ENCODE results near the gene CDK14.

CDK14 gene

DNA sequence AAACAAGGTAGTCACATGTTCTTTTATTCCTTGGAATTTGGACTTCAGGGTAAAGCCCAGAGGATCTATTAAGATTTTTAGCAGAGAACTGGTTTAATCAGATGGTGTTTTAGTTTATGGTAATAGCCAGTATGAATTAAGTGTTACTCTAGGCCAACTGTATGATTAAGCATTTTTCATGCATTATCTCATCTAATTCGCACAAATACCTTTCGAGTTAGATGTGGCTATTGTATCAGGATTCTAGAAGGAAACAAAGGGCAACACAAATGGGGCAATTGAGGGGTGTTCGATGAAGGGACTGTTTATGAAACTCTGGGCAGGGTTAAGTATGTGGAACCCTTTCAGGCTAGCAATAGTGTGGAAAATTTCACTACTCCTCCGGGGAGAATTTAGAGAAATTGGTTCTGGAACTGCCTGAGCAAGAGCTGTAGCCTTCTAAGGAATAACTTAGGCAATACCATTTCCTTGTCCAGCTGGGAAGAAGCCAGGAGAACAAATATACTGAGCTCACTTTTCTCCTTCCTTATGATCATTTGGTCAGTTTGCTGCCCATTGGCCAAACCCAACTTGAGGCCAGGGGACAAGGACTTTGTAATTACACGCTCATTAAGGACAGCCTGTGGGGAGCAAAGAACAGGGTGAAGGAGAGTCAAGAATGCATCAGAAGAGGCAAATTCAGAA is 349.1 kb downstream of the CDK14 start:
- WGBS, 2 experiments, result 91 to 96% methylated on average over 5 of the region's 5 CpGs
- peaks cover 5% of the 10 kb centered on the region for H3K4me1 ChIP-seq (ENCODE audit: control insufficient read depth, insufficient read depth, low read length)
- no peak overlapping the region for H3K27ac ChIP-seq (ENCODE audit: insufficient read depth, low read depth, low read length, poor library complexity, severe bottlenecking)
- no peaks in the 10 kb centered on the region for H3K27me3 ChIP-seq (ENCODE audit: control insufficient read depth, insufficient read depth, low read length, poor library complexity, severe bottlenecking)
- no peaks in the 10 kb centered on the region for H3K36me3 ChIP-seq (ENCODE audit: control insufficient read depth, insufficient read depth, low read length)
- no peak overlapping the region for H3K4me3 ChIP-seq (ENCODE audit: insufficient read depth, low read depth, low read length)
- no peaks in the 10 kb centered on the region for H3K9me3 ChIP-seq (ENCODE audit: control insufficient read depth, low read length)

DNA sequence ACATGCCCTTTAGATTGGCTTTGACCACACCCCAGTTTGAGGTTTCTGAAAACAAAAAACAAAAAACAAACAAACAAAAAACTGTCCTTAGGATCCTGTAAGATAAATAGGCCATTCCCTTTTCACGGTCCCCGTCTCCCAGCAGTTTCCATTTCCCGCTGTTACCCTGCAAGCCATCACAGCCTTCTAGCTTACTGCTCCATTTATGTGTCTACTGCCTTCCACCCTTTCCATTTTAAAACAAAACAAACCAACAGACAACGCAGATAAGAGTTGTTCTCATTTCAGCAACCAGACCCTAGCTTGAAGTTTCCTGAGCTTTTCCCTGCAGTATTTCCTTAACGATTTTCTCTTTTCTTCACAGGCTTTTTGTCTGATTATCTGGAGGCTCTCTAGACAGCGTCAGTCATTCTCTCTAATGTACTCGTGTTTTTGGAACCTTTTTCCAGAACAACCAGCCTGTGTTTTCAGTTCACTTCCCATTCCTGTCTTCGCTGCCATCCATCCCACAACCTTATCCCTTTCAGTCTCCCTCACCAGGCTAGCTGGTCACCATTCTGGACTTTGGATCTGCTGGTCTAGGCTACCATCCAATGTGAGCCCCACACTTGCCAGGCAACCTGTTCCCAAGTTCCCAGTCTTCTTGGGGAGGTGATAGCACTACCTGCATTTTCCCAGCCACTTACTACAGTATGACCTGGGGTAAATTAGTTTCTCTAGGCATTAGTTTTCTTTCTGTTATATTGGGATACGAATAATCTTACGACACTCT is 350.8 kb downstream of the CDK14 start:
- H3K36me3 ChIP-seq (ENCODE audit: control insufficient read depth, insufficient read depth, low read length), result no peaks in the 10 kb centered on the region
- H3K4me1 ChIP-seq (ENCODE audit: control insufficient read depth, insufficient read depth, low read length), result peaks cover 12% of the 10 kb centered on the region
- H3K4me3 ChIP-seq (ENCODE audit: insufficient read depth, low read depth, low read length), result no peak overlapping the region
- no peak overlapping the region for H3K27ac ChIP-seq (ENCODE audit: insufficient read depth, low read depth, low read length, poor library complexity, severe bottlenecking)
- no peaks in the 10 kb centered on the region for H3K9me3 ChIP-seq (ENCODE audit: control insufficient read depth, low read length)
- H3K27me3 ChIP-seq (ENCODE audit: control insufficient read depth, insufficient read depth, low read length, poor library complexity, severe bottlenecking), result no peaks in the 10 kb centered on the region
- WGBS, 2 experiments, result 69 to 72% methylated on average over 8 of the region's 10 CpGs

DNA sequence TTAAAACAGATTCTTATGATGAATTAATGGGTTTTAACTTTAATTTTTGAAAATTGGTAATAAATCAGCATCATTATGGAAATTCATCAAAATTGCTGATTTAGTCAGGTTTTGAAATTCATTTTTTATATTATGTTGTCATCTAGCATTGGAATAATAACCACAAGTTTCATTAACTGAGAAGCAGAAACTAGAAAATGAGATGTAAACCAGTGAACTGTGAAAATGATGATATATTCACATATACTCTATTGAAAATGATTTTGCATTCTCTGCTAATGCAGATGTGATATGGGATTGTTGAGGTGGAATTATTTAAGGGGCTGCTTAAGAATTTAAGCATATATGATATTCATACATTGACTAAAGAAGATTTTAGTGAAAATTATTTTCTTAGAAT is 352.0 kb downstream of the CDK14 start:
- H3K4me3 ChIP-seq (ENCODE audit: insufficient read depth, low read depth, low read length), result no peak overlapping the region

DNA sequence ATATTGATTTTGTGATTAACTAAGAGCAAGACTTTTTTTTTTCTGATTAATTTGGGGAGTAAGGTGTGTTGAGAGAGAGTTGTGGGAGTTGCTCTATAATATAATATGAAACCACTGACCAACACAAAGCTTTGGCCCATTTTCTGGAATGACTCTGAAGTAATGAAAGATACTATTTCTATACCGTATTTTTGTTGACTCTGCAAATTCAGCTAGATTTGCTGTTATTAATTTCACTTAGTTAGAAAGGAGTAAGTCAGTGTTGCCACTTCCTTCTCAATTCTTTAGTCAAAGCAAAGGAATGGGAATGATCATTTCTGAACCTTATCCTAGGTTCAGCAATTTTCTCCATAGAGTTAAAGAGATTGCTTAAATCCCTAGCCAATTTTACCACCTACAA is 355.1 kb downstream of the CDK14 start:
- Histone ChIP-seq H3K36me3 (ENCODE audit: control insufficient read depth, insufficient read depth, low read length) (no peaks in the 10 kb centered on the region), H3K4me1 (ENCODE audit: control insufficient read depth, insufficient read depth, low read length) (peaks cover 24% of the 10 kb centered on the region), H3K27me3 (ENCODE audit: control insufficient read depth, insufficient read depth, low read length, poor library complexity, severe bottlenecking) (no peaks in the 10 kb centered on the region), H3K27ac (ENCODE audit: insufficient read depth, low read depth, low read length, poor library complexity, severe bottlenecking) (no peak overlapping the region), H3K4me3 (ENCODE audit: insufficient read depth, low read depth, low read length) (no peak overlapping the region), H3K9me3 (ENCODE audit: control insufficient read depth, low read length) (no peaks in the 10 kb centered on the region)
- 94 to 100% methylated on average over 1 of the region's 1 CpG for WGBS, 2 experiments

More for the DNA sequence above, 352.0 kb downstream of the CDK14 start:
- H3K36me3 ChIP-seq (ENCODE audit: control insufficient read depth, insufficient read depth, low read length), result no peaks in the 10 kb centered on the region
- H3K9me3 ChIP-seq (ENCODE audit: control insufficient read depth, low read length), result no peaks in the 10 kb centered on the region
- peaks cover 18% of the 10 kb centered on the region for H3K4me1 ChIP-seq (ENCODE audit: control insufficient read depth, insufficient read depth, low read length)
- H3K27ac ChIP-seq (ENCODE audit: insufficient read depth, low read depth, low read length, poor library complexity, severe bottlenecking), result no peak overlapping the region
- H3K27me3 ChIP-seq (ENCODE audit: control insufficient read depth, insufficient read depth, low read length, poor library complexity, severe bottlenecking), result no peaks in the 10 kb centered on the region

DNA sequence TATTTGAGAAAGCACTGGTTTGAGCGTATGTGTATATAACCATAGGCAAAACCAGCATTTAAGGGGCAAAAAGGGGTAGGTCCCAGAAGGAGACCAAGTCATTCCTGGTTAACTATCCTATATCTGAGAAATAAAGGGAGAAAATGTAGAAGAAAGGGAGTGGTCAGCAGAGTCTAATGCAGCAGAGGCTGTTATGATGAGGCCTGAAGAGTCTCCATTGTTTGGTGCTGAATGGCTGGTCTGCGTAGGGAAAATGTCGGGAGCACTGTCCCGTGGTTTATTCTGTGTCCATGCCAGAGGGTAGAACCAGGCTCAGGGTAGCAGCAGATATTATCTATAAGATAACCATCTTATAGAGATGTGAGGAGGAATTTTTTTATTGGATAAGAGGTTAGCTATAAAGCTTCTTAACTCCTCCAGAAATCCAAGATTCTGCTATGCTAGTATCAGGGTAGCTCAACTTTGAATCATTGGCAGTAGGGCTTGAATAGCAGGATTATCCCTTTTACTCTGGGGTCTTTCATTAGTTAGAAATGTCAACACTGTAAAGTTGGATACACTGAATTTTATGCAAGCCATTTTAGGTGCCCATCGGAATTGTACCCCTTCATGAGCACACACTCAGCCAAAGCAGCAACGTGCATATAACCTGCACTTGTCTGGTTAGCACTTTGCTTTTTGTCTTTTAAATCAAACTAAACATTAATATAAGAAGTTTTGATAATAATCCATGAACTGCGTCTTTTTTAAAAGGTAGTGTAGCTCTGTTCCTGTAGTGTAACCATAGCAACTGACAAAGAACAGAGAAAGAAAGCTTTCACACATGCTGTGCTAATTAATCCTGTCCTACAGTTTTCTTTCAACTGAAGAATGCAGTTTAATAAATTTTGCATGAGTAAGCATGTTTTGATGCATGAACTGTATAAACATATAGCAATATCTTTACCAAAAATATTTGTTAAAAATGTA is 356.1 kb downstream of the CDK14 start:
- H3K4me1 ChIP-seq (ENCODE audit: control insufficient read depth, insufficient read depth, low read length), result peaks cover 24% of the 10 kb centered on the region
- peak overlapping the region; percentile 4 for H3K4me3 ChIP-seq (ENCODE audit: insufficient read depth, low read depth, low read length)
- no peaks in the 10 kb centered on the region for H3K27me3 ChIP-seq (ENCODE audit: control insufficient read depth, insufficient read depth, low read length, poor library complexity, severe bottlenecking)
- no peaks in the 10 kb centered on the region for H3K9me3 ChIP-seq (ENCODE audit: control insufficient read depth, low read length)
- WGBS, 2 experiments, result 38 to 42% methylated on average over 7 of the region's 7 CpGs
- peak overlapping the region; percentile 89 for H3K27ac ChIP-seq (ENCODE audit: insufficient read depth, low read depth, low read length, poor library complexity, severe bottlenecking)
- no peaks in the 10 kb centered on the region for H3K36me3 ChIP-seq (ENCODE audit: control insufficient read depth, insufficient read depth, low read length)

DNA sequence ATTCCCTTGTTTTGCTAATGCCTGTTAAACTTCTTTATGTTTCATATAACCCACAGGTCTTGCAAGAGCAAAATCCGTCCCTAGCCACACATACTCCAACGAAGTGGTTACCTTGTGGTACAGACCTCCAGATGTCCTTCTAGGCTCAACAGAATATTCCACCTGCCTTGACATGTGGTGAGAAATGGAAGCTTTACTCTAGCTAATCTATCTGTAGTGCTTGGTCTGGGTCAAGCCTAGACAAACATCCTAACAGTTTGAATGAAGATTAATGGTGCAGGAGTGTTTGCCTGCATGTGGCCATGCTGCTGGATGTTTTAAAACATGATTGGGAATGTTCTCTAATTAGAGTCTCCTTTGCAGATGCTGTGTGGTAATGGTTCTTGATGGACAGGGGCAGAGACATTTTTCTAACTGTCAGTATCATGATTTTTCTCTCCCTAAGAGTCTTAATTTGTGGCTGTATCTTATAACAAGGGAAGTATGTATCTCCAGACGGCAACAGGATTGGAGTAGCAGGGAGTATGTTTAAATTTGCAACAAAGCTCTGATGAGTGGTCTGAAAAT is 359.6 kb downstream of the CDK14 start:
- 83 to 85% methylated on average over 3 of the region's 3 CpGs for WGBS, 2 experiments
- no peaks in the 10 kb centered on the region for H3K36me3 ChIP-seq (ENCODE audit: control insufficient read depth, insufficient read depth, low read length)
- H3K27ac ChIP-seq (ENCODE audit: insufficient read depth, low read depth, low read length, poor library complexity, severe bottlenecking), result no peak overlapping the region
- H3K4me1 ChIP-seq (ENCODE audit: control insufficient read depth, insufficient read depth, low read length), result peaks cover 27% of the 10 kb centered on the region
- no peaks in the 10 kb centered on the region for H3K27me3 ChIP-seq (ENCODE audit: control insufficient read depth, insufficient read depth, low read length, poor library complexity, severe bottlenecking)
- H3K9me3 ChIP-seq (ENCODE audit: control insufficient read depth, low read length), result no peaks in the 10 kb centered on the region
- H3K4me3 ChIP-seq (ENCODE audit: insufficient read depth, low read depth, low read length), result no peak overlapping the region

DNA sequence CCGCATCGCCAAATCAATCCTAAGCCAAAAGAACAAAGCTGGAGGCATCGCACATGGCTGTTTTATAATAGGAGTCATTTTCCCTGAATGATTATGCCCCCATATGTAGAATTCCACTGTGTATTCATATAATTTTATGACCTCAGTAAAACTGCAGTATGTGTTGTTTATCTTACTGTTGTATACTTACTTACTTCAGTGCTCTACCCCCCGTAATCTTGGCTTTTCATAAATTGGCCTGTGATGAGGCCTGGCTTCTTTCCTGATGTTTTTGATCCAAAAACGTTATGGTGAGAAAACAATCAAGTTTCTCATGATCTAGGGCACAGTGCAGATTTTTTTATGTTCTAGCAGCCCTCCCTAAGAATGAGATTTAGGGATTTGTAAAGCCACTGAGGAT is 361.8 kb downstream of the CDK14 start:
- Histone ChIP-seq H3K36me3 (ENCODE audit: control insufficient read depth, insufficient read depth, low read length) (no peaks in the 10 kb centered on the region), H3K27me3 (ENCODE audit: control insufficient read depth, insufficient read depth, low read length, poor library complexity, severe bottlenecking) (no peaks in the 10 kb centered on the region), H3K27ac (ENCODE audit: insufficient read depth, low read depth, low read length, poor library complexity, severe bottlenecking) (no peak overlapping the region), H3K4me3 (ENCODE audit: insufficient read depth, low read depth, low read length) (no peak overlapping the region), H3K4me1 (ENCODE audit: control insufficient read depth, insufficient read depth, low read length) (peaks cover 15% of the 10 kb centered on the region), H3K9me3 (ENCODE audit: control insufficient read depth, low read length) (no peaks in the 10 kb centered on the region)
- 89 to 93% methylated on average over 4 to 5 of the region's 5 CpGs for WGBS, 2 experiments

DNA sequence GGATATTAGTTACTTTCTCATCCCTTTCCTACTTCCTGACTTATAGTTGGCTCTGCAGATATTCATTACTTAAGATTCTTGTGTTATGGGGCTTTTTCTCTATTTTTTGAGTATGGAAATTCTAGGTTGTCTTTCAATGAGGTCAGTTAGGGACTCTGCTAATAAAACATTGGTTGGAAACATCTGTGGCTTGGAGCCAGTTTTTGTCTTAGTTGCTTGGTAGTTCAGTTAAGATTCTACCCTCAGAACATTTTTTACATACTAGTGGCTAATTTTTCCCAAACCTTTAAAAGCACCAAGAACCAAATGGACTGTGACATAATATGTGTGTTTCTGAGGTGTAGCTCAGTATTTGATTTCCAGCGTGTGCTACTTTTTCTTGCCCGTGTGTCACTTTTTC is 362.5 kb downstream of the CDK14 start:
- 100% methylated on average over 2 of the region's 2 CpGs for WGBS, 2 experiments
- Histone ChIP-seq H3K9me3 (ENCODE audit: control insufficient read depth, low read length) (no peaks in the 10 kb centered on the region), H3K4me3 (ENCODE audit: insufficient read depth, low read depth, low read length) (no peak overlapping the region), H3K36me3 (ENCODE audit: control insufficient read depth, insufficient read depth, low read length) (no peaks in the 10 kb centered on the region), H3K4me1 (ENCODE audit: control insufficient read depth, insufficient read depth, low read length) (peaks cover 8% of the 10 kb centered on the region), H3K27me3 (ENCODE audit: control insufficient read depth, insufficient read depth, low read length, poor library complexity, severe bottlenecking) (no peaks in the 10 kb centered on the region), H3K27ac (ENCODE audit: insufficient read depth, low read depth, low read length, poor library complexity, severe bottlenecking) (no peak overlapping the region)

DNA sequence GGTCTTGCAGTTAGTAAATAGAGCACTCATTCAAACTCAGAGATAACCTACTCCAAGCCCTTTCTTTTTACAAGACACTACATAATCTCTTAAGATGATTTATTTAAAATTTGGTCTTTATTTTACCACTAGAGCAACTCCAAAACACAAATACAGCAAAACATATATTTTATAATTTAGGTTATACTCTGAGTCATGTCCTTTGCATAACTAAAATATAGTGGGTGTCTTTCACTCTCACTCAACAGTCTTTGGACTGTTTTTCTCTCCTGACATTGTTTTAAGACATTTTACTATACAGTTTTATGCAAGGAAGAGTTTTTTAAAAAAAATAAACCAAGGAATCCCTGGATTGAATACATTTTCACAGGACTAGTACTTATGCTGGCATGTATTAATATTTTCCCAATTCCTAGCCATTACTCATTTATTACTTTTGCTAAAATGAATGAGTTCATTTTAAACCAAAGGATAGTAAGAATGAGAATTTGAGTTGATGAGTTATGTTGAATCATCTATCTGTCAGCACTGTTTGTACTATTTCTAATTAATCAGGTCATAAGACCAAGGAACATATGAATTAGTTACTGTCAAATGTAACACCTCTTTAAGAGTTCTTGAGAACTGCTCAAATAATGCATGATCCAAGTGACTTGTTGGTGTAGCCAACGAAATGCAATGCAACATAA is 365.1 kb downstream of the CDK14 start:
- peaks cover 5% of the 10 kb centered on the region for H3K4me1 ChIP-seq (ENCODE audit: control insufficient read depth, insufficient read depth, low read length)
- no peaks in the 10 kb centered on the region for H3K9me3 ChIP-seq (ENCODE audit: control insufficient read depth, low read length)
- H3K4me3 ChIP-seq (ENCODE audit: insufficient read depth, low read depth, low read length), result no peak overlapping the region
- 89 to 90% methylated on average over 1 of the region's 1 CpG for WGBS, 2 experiments
- H3K27ac ChIP-seq (ENCODE audit: insufficient read depth, low read depth, low read length, poor library complexity, severe bottlenecking), result no peak overlapping the region
- no peaks in the 10 kb centered on the region for H3K27me3 ChIP-seq (ENCODE audit: control insufficient read depth, insufficient read depth, low read length, poor library complexity, severe bottlenecking)
- no peaks in the 10 kb centered on the region for H3K36me3 ChIP-seq (ENCODE audit: control insufficient read depth, insufficient read depth, low read length)
